ENCODE measurements around the gene MED13L.

MED13L gene

DNA sequence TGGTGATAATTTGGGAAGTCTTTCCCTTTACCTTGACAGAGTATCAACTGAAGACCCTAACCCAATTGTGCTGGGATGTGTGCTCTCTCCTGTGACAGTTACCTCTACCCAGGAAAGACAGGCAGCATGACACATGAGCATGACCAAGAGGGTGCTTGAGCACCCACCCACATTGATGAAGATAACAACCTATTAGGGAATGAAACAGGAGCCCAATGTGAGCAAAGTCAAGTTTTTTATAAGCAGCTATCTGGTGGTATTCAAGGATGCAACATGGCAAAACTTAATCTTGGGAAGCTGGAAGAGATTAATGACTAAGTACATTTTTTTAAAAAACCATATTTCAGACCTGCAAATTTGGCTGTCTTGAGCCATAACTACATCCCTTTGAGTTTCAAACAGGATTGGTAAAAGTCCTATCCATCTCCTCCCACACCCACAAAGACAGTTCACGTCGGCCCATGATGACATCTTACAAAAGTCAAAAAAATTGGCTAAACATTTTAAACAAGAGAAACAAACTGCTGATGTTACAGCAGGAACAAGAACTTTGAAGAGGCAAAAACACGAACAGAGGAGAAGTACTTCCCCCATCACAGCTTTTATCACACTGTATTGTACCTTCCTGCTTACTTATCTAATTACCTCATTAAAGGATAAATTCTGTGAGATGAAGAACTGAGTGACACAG lies 60.3 kb downstream of the MED13L start:
- Histone ChIP-seq H3K9me2 (replicated peaks; ENCODE audit: insufficient read depth, low read length) (no peaks in the 10 kb centered on the region), H3F3A (ENCODE audit: insufficient read depth) (no peaks in the 10 kb centered on the region), H3K36me3 (ENCODE audit: low read length) (no peaks in the 10 kb centered on the region), H3K27me3 (ENCODE audit: low read length) (no peaks in the 10 kb centered on the region), H3K9ac (ENCODE audit: low read length) (no peak overlapping the region), H3K27ac (ENCODE audit: low read depth, low read length) (no peak overlapping the region), H2AFZ (ENCODE audit: low read depth, low read length, severe bottlenecking) (no peak overlapping the region), H4K20me1 (ENCODE audit: low read depth, low read length) (peaks cover 32% of the 10 kb centered on the region), H3K4me3 (ENCODE audit: insufficient read depth, low read length, poor library complexity, severe bottlenecking) (no peak overlapping the region), H3K9me3 (ENCODE audit: insufficient read depth, low read length) (no peaks in the 10 kb centered on the region), H3K4me2 (ENCODE audit: low read depth, low read length, poor library complexity, severe bottlenecking) (no peak overlapping the region), H3K79me2 (ENCODE audit: insufficient read depth, low read length) (no peaks in the 10 kb centered on the region)
- TF ChIP-seq, protein P1, sequence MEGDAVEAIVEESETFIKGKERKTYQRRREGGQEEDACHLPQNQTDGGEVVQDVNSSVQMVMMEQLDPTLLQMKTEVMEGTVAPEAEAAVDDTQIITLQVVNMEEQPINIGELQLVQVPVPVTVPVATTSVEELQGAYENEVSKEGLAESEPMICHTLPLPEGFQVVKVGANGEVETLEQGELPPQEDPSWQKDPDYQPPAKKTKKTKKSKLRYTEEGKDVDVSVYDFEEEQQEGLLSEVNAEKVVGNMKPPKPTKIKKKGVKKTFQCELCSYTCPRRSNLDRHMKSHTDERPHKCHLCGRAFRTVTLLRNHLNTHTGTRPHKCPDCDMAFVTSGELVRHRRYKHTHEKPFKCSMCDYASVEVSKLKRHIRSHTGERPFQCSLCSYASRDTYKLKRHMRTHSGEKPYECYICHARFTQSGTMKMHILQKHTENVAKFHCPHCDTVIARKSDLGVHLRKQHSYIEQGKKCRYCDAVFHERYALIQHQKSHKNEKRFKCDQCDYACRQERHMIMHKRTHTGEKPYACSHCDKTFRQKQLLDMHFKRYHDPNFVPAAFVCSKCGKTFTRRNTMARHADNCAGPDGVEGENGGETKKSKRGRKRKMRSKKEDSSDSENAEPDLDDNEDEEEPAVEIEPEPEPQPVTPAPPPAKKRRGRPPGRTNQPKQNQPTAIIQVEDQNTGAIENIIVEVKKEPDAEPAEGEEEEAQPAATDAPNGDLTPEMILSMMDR (IDR thresholded peaks at IDR 0.05; ENCODE audit: insufficient read depth, low read length, poor library complexity, severe bottlenecking), result no peak
- TF ChIP-seq EZH2phosphoT487 (conservative IDR thresholded peaks at IDR 0.05; ENCODE audit: low read length), result no peak

GRCh38 chr12:116216022-116216756 lies 61.3 kb downstream of the MED13L start:
- no peak overlapping the region for H3K27ac ChIP-seq (ENCODE audit: low read depth, low read length)
- H3K4me3 ChIP-seq (ENCODE audit: insufficient read depth, low read length, poor library complexity, severe bottlenecking), result no peak overlapping the region
- no peaks in the 10 kb centered on the region for H3K27me3 ChIP-seq (ENCODE audit: low read length)
- H3K9me2 ChIP-seq (replicated peaks; ENCODE audit: insufficient read depth, low read length), result no peaks in the 10 kb centered on the region
- H3K9ac ChIP-seq (ENCODE audit: low read length), result no peak overlapping the region
- H4K20me1 ChIP-seq (ENCODE audit: low read depth, low read length), result peaks cover 38% of the 10 kb centered on the region
- no peaks in the 10 kb centered on the region for H3K9me3 ChIP-seq (ENCODE audit: insufficient read depth, low read length)
- H3K4me2 ChIP-seq (ENCODE audit: low read depth, low read length, poor library complexity, severe bottlenecking), result no peak overlapping the region
- H3K79me2 ChIP-seq (ENCODE audit: insufficient read depth, low read length), result no peaks in the 10 kb centered on the region
- TF ChIP-seq EZH2phosphoT487 (conservative IDR thresholded peaks at IDR 0.05; ENCODE audit: low read length), result no peak
- TF ChIP-seq, protein P1 (IDR thresholded peaks at IDR 0.05; ENCODE audit: insufficient read depth, low read length, poor library complexity, severe bottlenecking), result no peak
- no peak overlapping the region for H2AFZ ChIP-seq (ENCODE audit: low read depth, low read length, severe bottlenecking)
- H3F3A ChIP-seq (ENCODE audit: insufficient read depth), result no peaks in the 10 kb centered on the region
- H3K36me3 ChIP-seq (ENCODE audit: low read length), result no peaks in the 10 kb centered on the region

DNA sequence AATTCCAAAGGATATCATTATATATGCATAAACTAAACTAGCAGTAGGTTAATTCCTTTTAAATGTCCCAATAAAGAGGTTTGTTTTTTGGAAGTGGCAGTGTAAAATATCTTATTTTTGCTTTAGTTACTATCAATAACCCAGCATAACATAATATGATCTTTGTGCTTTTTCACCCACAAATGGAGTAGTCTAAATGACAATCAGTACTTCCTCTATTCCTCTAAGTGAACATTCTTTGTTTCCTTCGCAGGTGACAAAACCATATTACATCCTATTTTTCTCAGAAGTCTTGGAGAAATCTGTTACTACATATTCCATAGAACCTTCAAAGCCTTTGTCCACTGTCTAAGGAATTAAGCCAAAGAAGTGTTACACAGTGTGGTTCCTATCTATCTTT lies 62.5 kb downstream of the MED13L start:
- H3K79me2 ChIP-seq (ENCODE audit: insufficient read depth, low read length), result no peaks in the 10 kb centered on the region; the same call in 1 of the 2 replicates
- H2AFZ ChIP-seq (ENCODE audit: low read depth, low read length, severe bottlenecking), result no peak overlapping the region
- no peak overlapping the region for H3K9ac ChIP-seq (ENCODE audit: low read length)
- no peaks in the 10 kb centered on the region for H3K36me3 ChIP-seq (ENCODE audit: low read length)
- H3K27ac ChIP-seq (ENCODE audit: low read depth, low read length), result no peak overlapping the region
- no peaks in the 10 kb centered on the region for H3K9me2 ChIP-seq (replicated peaks; ENCODE audit: insufficient read depth, low read length)
- no peak overlapping the region for H3K4me2 ChIP-seq (ENCODE audit: low read depth, low read length, poor library complexity, severe bottlenecking)
- no peaks in the 10 kb centered on the region for H3K9me3 ChIP-seq (ENCODE audit: insufficient read depth, low read length)
- peaks cover 38% of the 10 kb centered on the region for H4K20me1 ChIP-seq (ENCODE audit: low read depth, low read length)
- H3F3A ChIP-seq (ENCODE audit: insufficient read depth), result no peaks in the 10 kb centered on the region
- TF ChIP-seq, protein P1 (IDR thresholded peaks at IDR 0.05; ENCODE audit: insufficient read depth, low read length, poor library complexity, severe bottlenecking), result no peak
- no peak for TF ChIP-seq EZH2phosphoT487 (conservative IDR thresholded peaks at IDR 0.05; ENCODE audit: low read length)
- no peak overlapping the region for H3K4me3 ChIP-seq (ENCODE audit: insufficient read depth, low read length, poor library complexity, severe bottlenecking)
- no peaks in the 10 kb centered on the region for H3K27me3 ChIP-seq (ENCODE audit: low read length)

Data from SU-DHL-6 (cell line).